ENCODE measurements around the gene SCAF4. TPM values are rescaled to one million over a fixed set of nuclear protein-coding genes. Genes with fewer than 3 reads are reported as not detected.

Gene SCAF4
- total RNA-seq, 1 donor from 2014 or later, result 14.2 TPM

DNA sequence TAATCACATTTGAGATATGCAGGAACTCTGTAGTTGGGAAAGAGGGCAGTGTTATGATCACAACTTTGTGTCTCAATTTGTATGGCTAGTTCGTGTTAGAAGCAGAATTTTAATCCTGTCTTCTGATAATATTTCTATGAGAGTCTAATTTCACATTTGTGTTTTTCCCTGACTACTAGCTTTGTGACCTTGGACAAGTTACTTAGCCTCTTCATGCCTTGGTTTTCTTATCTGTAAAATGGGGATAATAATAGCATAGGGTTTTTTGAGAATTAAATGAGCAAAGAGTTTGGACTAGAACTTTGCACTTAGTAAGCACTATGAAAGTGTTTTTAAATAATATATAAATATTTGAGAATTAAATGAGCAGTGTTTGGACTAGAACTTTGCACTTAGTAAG, 24.9 kb upstream of the SCAF4 start:
- Histone ChIP-seq H3K36me3 (ENCODE audit: control insufficient read depth, insufficient read depth, low read length) (no peaks in the 10 kb centered on the region), H3K4me3 (ENCODE audit: low read depth, low read length) (no peak overlapping the region), H3K27me3 (ENCODE audit: control insufficient read depth, insufficient read depth, low read length) (no peaks in the 10 kb centered on the region)
- no peak for DNase-seq (ENCODE audit: low read depth)
- TF ChIP-seq, protein P1, sequence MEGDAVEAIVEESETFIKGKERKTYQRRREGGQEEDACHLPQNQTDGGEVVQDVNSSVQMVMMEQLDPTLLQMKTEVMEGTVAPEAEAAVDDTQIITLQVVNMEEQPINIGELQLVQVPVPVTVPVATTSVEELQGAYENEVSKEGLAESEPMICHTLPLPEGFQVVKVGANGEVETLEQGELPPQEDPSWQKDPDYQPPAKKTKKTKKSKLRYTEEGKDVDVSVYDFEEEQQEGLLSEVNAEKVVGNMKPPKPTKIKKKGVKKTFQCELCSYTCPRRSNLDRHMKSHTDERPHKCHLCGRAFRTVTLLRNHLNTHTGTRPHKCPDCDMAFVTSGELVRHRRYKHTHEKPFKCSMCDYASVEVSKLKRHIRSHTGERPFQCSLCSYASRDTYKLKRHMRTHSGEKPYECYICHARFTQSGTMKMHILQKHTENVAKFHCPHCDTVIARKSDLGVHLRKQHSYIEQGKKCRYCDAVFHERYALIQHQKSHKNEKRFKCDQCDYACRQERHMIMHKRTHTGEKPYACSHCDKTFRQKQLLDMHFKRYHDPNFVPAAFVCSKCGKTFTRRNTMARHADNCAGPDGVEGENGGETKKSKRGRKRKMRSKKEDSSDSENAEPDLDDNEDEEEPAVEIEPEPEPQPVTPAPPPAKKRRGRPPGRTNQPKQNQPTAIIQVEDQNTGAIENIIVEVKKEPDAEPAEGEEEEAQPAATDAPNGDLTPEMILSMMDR (IDR thresholded peaks at IDR 0.05; ENCODE audit: insufficient read depth, low read length, poor library complexity, severe bottlenecking), result no peak

DNA sequence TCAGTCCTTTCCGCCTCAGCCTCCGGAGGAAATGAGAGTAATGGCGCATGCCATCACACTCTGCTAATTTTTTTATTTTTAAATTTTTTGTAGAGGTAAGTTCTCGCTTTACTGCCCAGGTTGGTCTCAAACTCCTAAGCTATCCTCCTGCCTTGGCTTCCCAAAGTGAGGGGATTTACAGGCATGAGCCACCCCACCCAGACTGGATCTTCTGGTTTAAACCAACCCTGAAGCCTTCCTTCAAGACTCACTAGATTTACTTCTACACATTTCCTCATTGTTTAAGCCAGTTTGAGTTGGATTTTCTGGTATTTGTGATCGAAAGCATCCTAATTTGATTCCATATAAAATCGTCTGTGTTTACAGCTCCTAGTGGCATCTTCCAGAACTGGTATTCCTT, 23.1 kb upstream of the SCAF4 start:
- H3K4me3 ChIP-seq (ENCODE audit: low read depth, low read length), result no peak overlapping the region
- no peaks in the 10 kb centered on the region for H3K36me3 ChIP-seq (ENCODE audit: control insufficient read depth, insufficient read depth, low read length)
- TF ChIP-seq, protein P1 (IDR thresholded peaks at IDR 0.05; ENCODE audit: insufficient read depth, low read length, poor library complexity, severe bottlenecking), result no peak
- no peaks in the 10 kb centered on the region for H3K27me3 ChIP-seq (ENCODE audit: control insufficient read depth, insufficient read depth, low read length)
- no peak for DNase-seq (ENCODE audit: low read depth)

DNA sequence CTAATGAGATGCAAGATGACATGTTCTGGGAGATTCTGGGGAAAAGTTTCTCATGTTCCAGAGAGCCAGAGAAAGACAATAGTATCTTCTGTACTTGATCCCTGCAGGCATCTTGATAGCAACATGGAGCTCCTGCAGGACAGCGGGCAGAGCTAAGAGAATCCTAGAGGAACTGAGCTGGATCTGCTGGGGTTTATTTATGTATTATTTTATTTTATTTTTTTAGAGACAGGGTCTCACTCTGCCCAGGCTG, 22.7 kb upstream of the SCAF4 start:
- no peaks in the 10 kb centered on the region for H3K27me3 ChIP-seq (ENCODE audit: control insufficient read depth, insufficient read depth, low read length)
- no peak overlapping the region for H3K4me3 ChIP-seq (ENCODE audit: low read depth, low read length)
- DNase-seq (ENCODE audit: low read depth), result no peak
- H3K36me3 ChIP-seq (ENCODE audit: control insufficient read depth, insufficient read depth, low read length), result no peaks in the 10 kb centered on the region
- TF ChIP-seq, protein P1 (IDR thresholded peaks at IDR 0.05; ENCODE audit: insufficient read depth, low read length, poor library complexity, severe bottlenecking), result no peak

DNA sequence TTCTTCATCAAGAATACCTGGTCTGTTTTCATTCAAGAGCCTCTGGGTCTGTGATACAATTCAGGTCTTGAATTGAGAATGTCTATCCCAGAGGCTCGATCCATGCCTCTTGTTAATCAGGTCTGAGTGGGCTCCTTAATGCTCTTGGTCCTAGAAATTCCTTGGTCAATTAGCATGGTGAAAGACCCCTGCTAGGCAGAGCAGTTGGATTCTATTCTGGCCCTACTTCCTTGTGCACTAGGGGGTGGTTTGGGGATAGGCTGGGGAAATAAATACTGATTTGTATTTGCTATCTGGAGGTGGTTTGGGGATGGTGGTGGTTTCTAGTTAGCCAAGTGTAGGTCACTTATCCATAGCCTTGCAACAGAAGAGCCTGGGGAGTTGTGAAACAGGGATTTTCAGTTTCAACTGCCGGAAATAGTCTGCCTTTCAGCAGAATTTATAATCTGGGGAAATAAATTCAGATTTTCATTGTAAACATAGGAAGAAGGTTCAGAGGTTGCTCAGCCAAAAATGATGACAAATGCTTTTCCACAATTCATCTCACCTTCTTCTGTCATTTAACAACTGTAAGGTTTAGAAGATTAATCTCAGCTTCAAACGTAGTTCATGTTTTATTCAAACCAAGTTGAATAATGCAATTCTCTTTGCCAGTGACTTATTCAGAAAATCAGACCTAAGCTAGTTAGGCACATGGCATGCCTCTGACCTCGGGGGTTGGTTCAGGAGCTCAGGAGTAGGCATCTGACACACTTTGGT, 22.2 kb upstream of the SCAF4 start:
- Histone ChIP-seq H3K36me3 (ENCODE audit: control insufficient read depth, insufficient read depth, low read length) (no peaks in the 10 kb centered on the region), H3K27me3 (ENCODE audit: control insufficient read depth, insufficient read depth, low read length) (no peaks in the 10 kb centered on the region), H3K4me3 (ENCODE audit: low read depth, low read length) (no peak overlapping the region)
- DNase-seq (ENCODE audit: low read depth), result no peak
- TF ChIP-seq, protein P1 (IDR thresholded peaks at IDR 0.05; ENCODE audit: insufficient read depth, low read length, poor library complexity, severe bottlenecking), result no peak

DNA sequence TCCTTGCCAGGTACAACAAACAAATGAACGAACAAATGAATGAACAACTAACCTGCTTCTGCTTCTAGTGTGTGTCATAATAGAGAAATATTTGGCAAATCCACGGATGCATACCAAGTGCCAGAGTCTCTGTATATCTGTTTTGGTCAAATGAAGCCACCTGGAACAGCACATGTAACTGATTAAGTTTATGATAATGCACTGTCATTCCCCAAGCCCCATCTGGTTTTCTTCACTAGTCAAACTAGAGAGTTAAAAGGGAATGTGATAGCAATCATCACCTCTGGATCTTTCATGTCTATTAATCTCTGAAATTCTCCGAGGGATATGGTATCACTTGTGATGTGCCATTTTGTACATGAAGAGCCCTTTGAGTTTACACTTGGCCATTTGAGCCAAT, 21.0 kb upstream of the SCAF4 start:
- no peaks in the 10 kb centered on the region for H3K36me3 ChIP-seq (ENCODE audit: control insufficient read depth, insufficient read depth, low read length)
- no peak for DNase-seq (ENCODE audit: low read depth)
- H3K4me3 ChIP-seq (ENCODE audit: low read depth, low read length), result no peak overlapping the region
- no peaks in the 10 kb centered on the region for H3K27me3 ChIP-seq (ENCODE audit: control insufficient read depth, insufficient read depth, low read length)
- TF ChIP-seq, protein P1 (IDR thresholded peaks at IDR 0.05; ENCODE audit: insufficient read depth, low read length, poor library complexity, severe bottlenecking), result no peak

DNA sequence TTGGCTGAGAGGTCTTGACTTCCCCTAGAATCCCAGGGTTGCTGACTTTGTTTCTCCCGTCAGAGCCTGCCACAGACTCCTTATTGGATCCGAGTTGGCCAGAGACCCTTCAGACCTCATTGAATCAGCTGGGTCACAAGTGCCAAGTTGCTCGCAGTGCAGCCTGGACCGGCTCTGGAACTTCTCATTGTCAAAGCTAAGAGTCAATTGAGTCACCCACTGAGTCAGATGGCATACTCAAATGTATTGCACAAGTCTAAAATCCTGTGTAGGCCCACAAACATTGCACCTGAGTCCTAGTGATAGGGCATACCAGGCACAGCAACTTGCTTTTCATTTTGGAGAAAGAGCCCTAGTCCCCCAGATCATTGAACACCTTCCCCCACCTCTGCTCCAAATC, 20.4 kb upstream of the SCAF4 start:
- H3K36me3 ChIP-seq (ENCODE audit: control insufficient read depth, insufficient read depth, low read length), result no peaks in the 10 kb centered on the region
- no peaks in the 10 kb centered on the region for H3K27me3 ChIP-seq (ENCODE audit: control insufficient read depth, insufficient read depth, low read length)
- DNase-seq (ENCODE audit: low read depth), result no peak
- TF ChIP-seq, protein P1 (IDR thresholded peaks at IDR 0.05; ENCODE audit: insufficient read depth, low read length, poor library complexity, severe bottlenecking), result no peak
- H3K4me3 ChIP-seq (ENCODE audit: low read depth, low read length), result no peak overlapping the region
